OCI-LY7 (cell line): ENCODE data around the gene NDUFA6. TPM values are rescaled to one million over a fixed set of nuclear protein-coding genes. Genes with fewer than 3 reads are reported as not detected.

Source experiments
- BruUV-seq: library from RNA; stranded (reverse); fragments of 400-500 nt; replicated peaks from 2 replicates; lab custom pipeline; 2021; lab: Mats Ljungman, UMichigan
- CTCF ChIA-PET: fragments of 300-600 bp; sonication (Branson Sonifier 250); formaldehyde crosslinking; loops from one replicate; lab custom pipeline; 2022; ENCODE audit warnings: antibody characterized with exemption; ENCODE audit not compliant: unreplicated experiment; lab: Charles Lee
- POLR2A ChIA-PET: fragments of 300-600 bp; sonication (Branson Sonifier 250); formaldehyde crosslinking; loops from one replicate; lab custom pipeline; 2022; ENCODE audit warnings: antibody characterized with exemption; lab: Charles Lee
- DNase-seq: peaks from one replicate; pipeline ENCODE4 v3.0.0-alpha.2; 2015; ENCODE audit warnings: low spot score
- H2AFZ ChIP-seq: fragments of 200-600 bp; sonication (generic), shearing (Covaris generic); 2 replicates; pipeline ENCODE4 v1.6.1; 2014; ENCODE audit warnings: mild to moderate bottlenecking, antibody characterized with exemption, low read length, moderate library complexity
- H3K27ac ChIP-seq: fragments of 200-600 bp; sonication (generic); 2 replicates; pipeline ENCODE4 v1.5.1; 2014; ENCODE audit warnings: mixed run types, low read depth, mild to moderate bottlenecking, moderate library complexity, low read length, inconsistent platforms; ENCODE audit not compliant: poor library complexity, severe bottlenecking
- H3K36me3 ChIP-seq: fragments of 200-600 bp; sonication (generic); 2 replicates; pipeline ENCODE4 v1.6.1; 2014; ENCODE audit warnings: mild to moderate bottlenecking, antibody characterized with exemption, low read length, moderate library complexity, mixed read lengths; ENCODE audit not compliant: insufficient read depth
- H3K4me1 ChIP-seq: fragments of 200-600 bp; sonication (generic); 2 replicates; pipeline ENCODE4 v1.5.1; 2014; ENCODE audit warnings: mild to moderate bottlenecking, low read length; ENCODE audit not compliant: insufficient read depth, poor library complexity, severe bottlenecking
- H3K4me2 ChIP-seq: fragments of 200-600 bp; sonication (generic); 2 replicates; pipeline ENCODE4 v1.6.1; 2014; ENCODE audit warnings: mild to moderate bottlenecking, low read length
- H3K4me3 ChIP-seq: fragments of 200-600 bp; sonication (generic); 2 replicates; pipeline ENCODE4 v1.5.1; 2014; ENCODE audit warnings: mild to moderate bottlenecking, low read depth, low read length; ENCODE audit not compliant: poor library complexity, severe bottlenecking
- H3K79me2 ChIP-seq: fragments of 200-600 bp; sonication (generic); 2 replicates; pipeline ENCODE4 v1.6.1; 2016; ENCODE audit warnings: low read depth, mild to moderate bottlenecking, low read length, moderate library complexity, mixed read lengths; ENCODE audit not compliant: insufficient read depth
- H3K9me2 ChIP-seq: fragments of 200-600 bp; sonication (generic); 2 replicates; pipeline ENCODE4 v1.6.1; 2016; ENCODE audit warnings: mild to moderate bottlenecking, low read length, mixed read lengths; ENCODE audit not compliant: insufficient read depth
- H3K9me3 ChIP-seq: fragments of 200-600 bp; sonication (generic); 2 replicates; pipeline ENCODE4 v1.6.1; 2014; ENCODE audit warnings: mild to moderate bottlenecking, mixed run types, low read length, mixed read lengths
- H4K20me1 ChIP-seq: fragments of 200-600 bp; sonication (generic); 2 replicates; pipeline ENCODE4 v1.6.1; 2014; ENCODE audit warnings: mild to moderate bottlenecking, antibody characterized with exemption, low read length, moderate library complexity, mixed read lengths; ENCODE audit not compliant: insufficient read depth
- CTCF ChIP-seq: fragments of 200-600 bp; sonication (generic); conservative IDR thresholded peaks from 2 replicates; pipeline ENCODE4 v1.5.1; 2014; ENCODE audit warnings: mild to moderate bottlenecking, antibody characterized with exemption, low read length, moderate library complexity, mixed read lengths
- EZH2phosphoT487 ChIP-seq: fragments of 200-600 bp; sonication (generic); IDR thresholded peaks from 2 replicates; pipeline ENCODE4 v1.6.1; 2018; ENCODE audit warnings: low read depth, borderline replicate concordance, mild to moderate bottlenecking, mixed run types, antibody characterized with exemption, low read length, moderate library complexity, mixed read lengths
- intact Hi-C: fragments of 100-400 bp; cut with micrococcal nuclease; formaldehyde crosslinking; loops from one replicate; pipeline ENCODE4 v1.10.0; 2022; ENCODE audit not compliant: unreplicated experiment
- total RNA-seq, 2 experiments: library from RNA; depleted of rRNA in 1 of 2; stranded (reverse); fragments of >200 nt in 1 of 2; shearing (Covaris generic) in 1 of 2; gene quantifications; 2 replicates each; pipeline ENCODE4 v1.2.3, GENCODE V29; 2014 to 2022

The NDUFA6 gene
- total RNA-seq, 2 experiments from 2014 or later: 49.8 to 63.8 TPM

DNA sequence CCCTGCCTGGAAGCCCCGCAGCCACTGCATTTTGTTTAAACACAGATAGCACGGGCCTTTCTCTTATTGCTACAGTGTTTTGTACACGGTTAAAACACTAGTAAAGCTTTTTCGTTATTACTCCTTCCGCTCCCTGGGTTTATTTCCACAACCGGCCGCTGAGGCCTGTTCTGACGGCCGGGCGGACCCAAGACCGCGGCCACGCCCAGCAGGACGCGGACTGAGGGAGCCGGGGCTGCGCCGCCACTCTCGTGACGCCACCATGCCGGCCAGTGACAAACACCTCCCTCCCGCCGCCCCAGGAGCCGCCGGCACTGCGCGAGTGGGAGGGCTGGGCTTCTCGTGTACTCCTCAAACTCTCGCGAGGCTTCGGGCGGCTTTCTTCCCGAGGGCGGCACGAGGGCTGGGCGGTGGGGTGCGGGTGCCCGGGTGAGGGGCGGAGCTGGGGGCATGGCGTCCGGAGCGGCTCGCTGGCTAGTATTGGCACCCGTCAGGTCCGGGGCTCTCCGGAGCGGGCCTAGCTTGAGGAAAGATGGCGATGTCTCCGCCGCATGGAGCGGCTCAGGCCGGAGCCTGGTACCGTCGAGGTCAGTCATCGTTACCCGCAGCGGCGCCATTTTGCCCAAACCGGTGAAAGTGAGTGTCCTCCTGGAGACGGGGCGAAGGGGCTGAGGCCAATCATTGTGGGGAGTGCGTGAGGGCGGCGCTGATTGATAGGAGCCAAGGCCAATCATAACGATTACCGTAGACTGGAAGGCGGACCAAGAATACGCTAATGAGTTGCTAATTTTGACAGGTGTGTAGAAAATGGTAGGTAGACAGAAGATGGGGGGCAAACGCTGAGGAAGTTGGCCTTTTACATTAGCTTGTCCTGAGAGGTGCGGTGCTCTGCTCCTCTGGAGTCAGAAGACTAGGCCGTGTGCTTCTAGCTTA lies 11.0 kb downstream of the NDUFA6 start, which contains the start of gene SMDT1:
Gene SMDT1, plus strand, starts transcription at position 382 of the 933 bp plus-strand sequence. Its CDS starts 69 bp downstream, at position 451.
- ChIA-PET CTCF (no interaction called here), POLR2A (interaction anchor here (0.6 to 2.9 kb wide), 4 partner anchors 11 to 40 kb away, joined by 3 to 18 read pairs (median 4); partner anchors contain the start of gene NDUFA6)
- no peak for TF ChIP-seq CTCF
- TF ChIP-seq EZH2phosphoT487: no peak
- H2AFZ ChIP-seq: peak within 1 kb of the TSS; percentile 58; the same call in 1 of the 2 replicates
- peak within 1 kb of the TSS; percentile 70 for H3K27ac ChIP-seq
- DNase-seq: peak; percentile 99
- peak within 1 kb of the TSS; percentile 79 for H3K4me3 ChIP-seq
- no TSS peak for BruUV-seq
- H3K4me2 ChIP-seq: peak within 1 kb of the TSS; percentile 91
- no peaks in the 10 kb centered on the region for H4K20me1 ChIP-seq
- H3K36me3 ChIP-seq: peaks cover 32% of the 10 kb centered on the region
- intact Hi-C loops: loop anchor here (1.0 kb wide), 1 partner anchor 318 kb away; no protein-coding TSS in a partner anchor
- H3K79me2 ChIP-seq: peaks cover 21% of the 10 kb centered on the region
- no peaks in the 10 kb centered on the region for H3K9me2 ChIP-seq
- H3K9me3 ChIP-seq: no peaks in the 10 kb centered on the region
- peaks cover 15% of the 10 kb centered on the region for H3K4me1 ChIP-seq

- Histone ChIP-seq H3K9me3 (no peaks in the 10 kb centered on the region), H3K79me2 (peaks cover 21% of the 10 kb centered on the region), H3K4me3 (peak overlapping the region; percentile 79), H4K20me1 (no peaks in the 10 kb centered on the region), H3K9me2 (no peaks in the 10 kb centered on the region), H3K27ac (peak overlapping the region; percentile 70), H2AFZ (peak overlapping the region; percentile 58; the same call in 1 of the 2 replicates), H3K4me2 (peak overlapping the region; percentile 91), H3K4me1 (peaks cover 15% of the 10 kb centered on the region), H3K36me3 (peaks cover 23% of the 10 kb centered on the region)
- ChIA-PET CTCF (interaction anchor here (0.8 kb wide), 1 partner anchor 9 kb away, joined by 3 read pairs; no protein-coding TSS in a partner anchor), POLR2A (interaction anchor here (0.6 to 1.2 kb wide), 3 partner anchors 9 to 39 kb away, joined by 3 to 5 read pairs (median 3); partner anchors contain the start of gene NDUFA6)
- TSS peak; percentile 96 for BruUV-seq
- TF ChIP-seq EZH2phosphoT487 (no peak), CTCF (no peak)
- no peak for DNase-seq
- intact Hi-C loops: no loop called here
Measured at GRCh38 chr22:42078469-42079318, 11.9 kb downstream of the NDUFA6 start.
